ENCODE data around the gene FSCB.

The FSCB gene

GRCh38 chr14:44508834-44509233 is 1.8 kb upstream of the FSCB start:
- no peak overlapping the region for H3K4me3 ChIP-seq (ENCODE audit: low read depth, low read length)
- no peak for DNase-seq (ENCODE audit: low read depth)
- TF ChIP-seq CTCF (IDR thresholded peaks at IDR 0.05; ENCODE audit: insufficient read depth, low read depth, low read length, missing control alignments) = no peak

- H3K4me3 ChIP-seq (ENCODE audit: low read depth, low read length) = no peak overlapping the region
- no peak for TF ChIP-seq CTCF (IDR thresholded peaks at IDR 0.05; ENCODE audit: insufficient read depth, low read depth, low read length, missing control alignments)
- DNase-seq (ENCODE audit: low read depth) = no peak
These were observed 1.5 kb downstream of the FSCB start for GRCh38 chr14:44505588-44505987.

GRCh38 chr14:44497148-44497547 is 9.9 kb downstream of the FSCB start:
- no peak for TF ChIP-seq CTCF (IDR thresholded peaks at IDR 0.05; ENCODE audit: insufficient read depth, low read depth, low read length, missing control alignments)
- DNase-seq (ENCODE audit: low read depth) = no peak
- no peak overlapping the region for H3K4me3 ChIP-seq (ENCODE audit: low read depth, low read length)

- TF ChIP-seq CTCF (IDR thresholded peaks at IDR 0.05; ENCODE audit: insufficient read depth, low read depth, low read length, missing control alignments) = no peak
- no peak overlapping the region for H3K4me3 ChIP-seq (ENCODE audit: low read depth, low read length)
- DNase-seq (ENCODE audit: low read depth) = no peak
These were observed 12.9 kb downstream of the FSCB start for GRCh38 chr14:44494137-44494536.

- no peak for TF ChIP-seq CTCF (IDR thresholded peaks at IDR 0.05; ENCODE audit: insufficient read depth, low read depth, low read length, missing control alignments)
- no peak overlapping the region for H3K4me3 ChIP-seq (ENCODE audit: low read depth, low read length)
- DNase-seq (ENCODE audit: low read depth) = no peak
These were observed 16.1 kb downstream of the FSCB start for GRCh38 chr14:44490966-44491365.

GRCh38 chr14:44477953-44478352 is 29.1 kb downstream of the FSCB start:
- no peak for TF ChIP-seq CTCF (IDR thresholded peaks at IDR 0.05; ENCODE audit: insufficient read depth, low read depth, low read length, missing control alignments)
- DNase-seq (ENCODE audit: low read depth) = no peak
- H3K4me3 ChIP-seq (ENCODE audit: low read depth, low read length) = no peak overlapping the region

- H3K4me3 ChIP-seq (ENCODE audit: low read depth, low read length) = no peak overlapping the region
- no peak for DNase-seq (ENCODE audit: low read depth)
- TF ChIP-seq CTCF (IDR thresholded peaks at IDR 0.05; ENCODE audit: insufficient read depth, low read depth, low read length, missing control alignments) = no peak
These were observed 38.3 kb downstream of the FSCB start for GRCh38 chr14:44468771-44469170.
